Heart left ventricle (tissue), 16 donors: ENCODE measurements around the gene MYBPH. TPM values are rescaled to one million over a fixed set of nuclear protein-coding genes. Genes with fewer than 3 reads are reported as not detected.

Experiments used
- ATAC-seq, 4 donors: fragments of 200-7000 bp; cut with Tn5 transposase; one replicate each; pipeline ENCODE4 v1.9.1; 2020 to 2022; ENCODE audit warnings: moderate library complexity in 4 of 4, mild to moderate bottlenecking in 3 of 4, moderate number of reproducible peaks in 1 of 4
- DNase-seq, 5 donors: peaks; one replicate each; pipeline ENCODE4 v3.0.0-alpha.2; 2020
- H3K27ac ChIP-seq, 12 donors: fragments of 200-600 bp; sonication (generic) in 4 of 12; one replicate each; pipeline versions ENCODE4 v1.5.0 to v1.8.0; 2016 to 2022; ENCODE audit warnings: mild to moderate bottlenecking in 2 of 12
- H3K27me3 ChIP-seq, 9 donors: fragments of 200-600 bp; sonication (generic) in 2 of 9; one replicate each; pipeline versions ENCODE4 v1.5.1 to v1.8.0; 2016 to 2022; ENCODE audit warnings: mild to moderate bottlenecking in 3 of 9
- H3K36me3 ChIP-seq, 9 donors: fragments of 200-600 bp; sonication (generic) in 2 of 9; one replicate each; pipeline versions ENCODE4 v1.5.0 to v1.8.0; 2018 to 2022; ENCODE audit warnings: mild to moderate bottlenecking in 2 of 9
- H3K4me1 ChIP-seq, 12 donors: fragments of 200-600 bp; sonication (generic) in 4 of 12; one replicate each; pipeline versions ENCODE4 v1.5.0 to v1.8.0; 2016 to 2022; ENCODE audit warnings: mild to moderate bottlenecking in 3 of 12
- H3K4me3 ChIP-seq, 12 donors: fragments of 200-600 bp; sonication (generic) in 4 of 12; one replicate each; pipeline versions ENCODE4 v1.5.0 to v1.8.0; 2017 to 2022; ENCODE audit warnings: mild to moderate bottlenecking in 9 of 12, moderate library complexity in 4 of 12
- H3K9me3 ChIP-seq, 12 donors: fragments of 200-600 bp; sonication (generic) in 4 of 12; one replicate each; pipeline versions ENCODE4 v1.5.0 to v1.8.0; 2016 to 2022; ENCODE audit warnings: mild to moderate bottlenecking in 1 of 12
- CTCF ChIP-seq, 12 donors: fragments of 200-600 bp; sonication (generic) in 4 of 12; IDR thresholded peaks; one replicate each; pipeline versions ENCODE4 v1.5.0 to v1.8.0; 2018 to 2022; ENCODE audit warnings: antibody characterized with exemption in 12 of 12, mild to moderate bottlenecking in 5 of 12
- POLR2A ChIP-seq, 2 donors: fragments of 450-650 bp; IDR thresholded peaks; one replicate each; pipeline ENCODE4 v1.6.1; 2017; ENCODE audit warnings: antibody characterized with exemption in 2 of 2, mild to moderate bottlenecking in 2 of 2, moderate library complexity in 2 of 2
- whole genome bisulfite sequencing, 4 donors: extraction: QIAGEN DNeasy Blood & Tissue Kit in 2 of 4; methylation state at CpG; one replicate each; pipeline versions ENCODE4 v1.1.5 to v1.1.7; 2013 to 2018; 5-methylcytosine and 5-hydroxymethylcytosine counted together
- intact Hi-C, 10 donors: fragments of 100-400 bp; cut with DNase I; formaldehyde crosslinking; loops; one replicate each; pipeline versions ENCODE4 v1.11.1 to v1.14.2; 2022
- polyA plus RNA-seq, 2 donors: library from polyadenylated mRNA; stranded (reverse); fragments of 200-250 nt; gene quantifications; one replicate each; pipeline ENCODE4 v1.2.3, GENCODE V29; 2013
- total RNA-seq, 9 donors: library from RNA; depleted of rRNA in 2 of 9; stranded (reverse); fragments of >200 nt in 2 of 9; fragmentation: NEBNext Ultra II Directional in 3 of 9; extraction: Animal tissue kit (Norgen Biotek cat#: 25700) in 3 of 9; gene quantifications; one replicate each; pipeline versions ENCODE4 v1.1.0 to v1.2.4, GENCODE V29; 2016 to 2023
- donor health status: ischemic (EF 13 %, LVEDD 7.1; RV severe dilation, severe dysfunction).
- donor health status: healthy with polysubstance abuse.
- donor health status: DM: no; HTN: yes; CAD: no.
- donor health status: DM: no; HTN: no; CAD: no.
- donor health status: ischemic (EF 25% LVEDD 6.9; RV normal size, moderate dysfunction).
- donor health status: ischemic (EF 25% LVEDD 5.7; RV mildly dilated, moderate dysfunction).
- donor health status: healthy.
- donor health status: DM: yes; HTN: yes; CAD: no.
- donor health status: ischemic (EF 35%, LVEDD 5.7; RV mildly dilated, moderate dysfunction).
- donor health status: nonischemic (EF 11% LVEDD 7.7; RV severe dilation, severe dysfunction).
- donor health status: DM: yes; HTN: yes; CAD: no.
- donor health status: PGD.
- donor health status: ischemic (EF 29% LVEDD 5.4; RV normal size, mild dysfunction).
- donor health status: nonischemic (EF 23%, LVEDD 6.1; RV moderate dilation, normal function).

The MYBPH gene
- total and polyA plus RNA-seq, 11 donors = 0.32 TPM; not detected in 10

DNA sequence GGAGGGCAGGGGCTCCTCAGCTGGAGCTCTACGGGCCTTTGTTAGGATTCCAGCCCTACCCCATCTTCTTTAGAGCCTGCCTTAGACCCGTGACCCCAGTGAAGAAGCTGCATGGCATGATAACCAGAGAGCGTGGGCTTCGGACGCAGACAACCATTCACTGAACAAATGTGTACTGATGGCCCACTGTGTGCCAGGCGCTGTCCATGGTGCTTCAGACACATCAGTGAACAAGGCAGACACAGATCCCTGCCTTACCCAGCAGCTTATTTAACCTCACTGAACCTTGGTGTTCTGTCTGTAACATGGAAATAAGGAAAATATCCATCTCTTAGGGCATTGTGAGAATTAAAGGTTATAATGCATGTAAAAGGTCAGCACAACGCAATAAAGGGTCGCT lies 44.3 kb upstream of the MYBPH start:
- intact Hi-C loops = loop anchor here in 2 of 10 donors (5.0 kb wide), 2 partner anchors 48 to 103 kb away; no protein-coding TSS in a partner anchor
- ATAC-seq (no peak), DNase-seq (no peak)
- Histone ChIP-seq H3K9me3 (no peaks in the 10 kb centered on the region), H3K27ac (no peak overlapping the region), H3K36me3 (no peaks in the 10 kb centered on the region), H3K4me1 (peaks cover 0 to 4% (median 0%) of the 10 kb centered on the region in 12 donors), H3K4me3 (no peak overlapping the region), H3K27me3 (peaks cover 0 to 16% (median 0%) of the 10 kb centered on the region in 9 donors)
- TF ChIP-seq POLR2A (IDR thresholded peaks at IDR 0.05) = no peak
- no peak for TF ChIP-seq CTCF (IDR thresholded peaks at IDR 0.05)
- WGBS, 4 donors = 74 to 84% (median 77%) methylated on average over 6 to 8 of the region's 8 CpGs

DNA sequence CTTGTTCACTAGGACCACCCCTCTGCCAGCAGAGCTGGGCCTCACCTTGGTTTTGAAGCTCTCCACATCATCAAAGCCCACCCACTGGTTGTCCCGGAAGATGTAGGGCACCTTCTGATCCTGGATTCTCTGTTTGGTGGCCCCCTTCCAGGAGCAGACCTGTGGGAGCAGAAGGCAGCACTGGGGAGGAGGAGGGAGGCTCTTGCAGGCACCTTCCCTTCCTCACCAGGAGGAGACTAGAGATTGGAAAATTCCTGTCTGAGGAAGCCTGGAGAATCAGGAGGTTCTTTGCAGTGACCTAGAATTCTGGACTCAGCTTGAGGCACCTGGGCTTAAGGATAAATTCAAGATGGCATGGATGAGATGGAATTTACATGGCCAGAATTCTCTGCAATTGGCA lies 43.5 kb upstream of the MYBPH start:
- TF ChIP-seq CTCF (IDR thresholded peaks at IDR 0.05) (no peak), POLR2A (IDR thresholded peaks at IDR 0.05) (no peak)
- Histone ChIP-seq H3K27me3 (peaks cover 0 to 15% (median 0%) of the 10 kb centered on the region in 9 donors), H3K4me3 (no peak overlapping the region), H3K9me3 (no peaks in the 10 kb centered on the region), H3K27ac (no peak overlapping the region), H3K4me1 (peaks cover 0 to 4% (median 0%) of the 10 kb centered on the region in 12 donors), H3K36me3 (no peaks in the 10 kb centered on the region)
- WGBS, 4 donors = 73 to 86% (median 79%) methylated on average over 1 of the region's 1 CpG
- no peak for ATAC-seq
- no peak for DNase-seq
- intact Hi-C loops = loop anchor here in 2 of 10 donors (5.0 kb wide), 2 partner anchors 47 to 102 kb away; no protein-coding TSS in a partner anchor

DNA sequence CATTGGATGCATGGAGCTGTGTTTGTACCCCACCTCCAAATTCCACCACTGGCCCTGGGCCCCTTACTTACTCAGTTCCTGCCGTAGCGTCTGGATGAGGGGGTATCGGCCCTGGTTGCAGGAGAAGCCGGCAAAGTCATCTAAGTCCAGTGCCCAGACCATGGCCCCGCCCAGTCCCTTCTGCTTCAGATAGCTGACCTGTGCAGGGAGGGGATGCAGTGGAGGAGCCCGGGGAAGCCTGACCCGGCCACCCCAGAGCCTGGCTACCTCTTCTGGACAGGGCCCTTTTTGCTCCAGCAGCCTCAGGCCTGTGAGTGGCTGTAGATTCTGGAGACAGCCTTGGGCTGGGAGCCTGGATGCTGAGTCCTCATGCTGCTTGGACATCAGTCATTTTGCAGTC lies 42.0 kb upstream of the MYBPH start:
- H3K27ac ChIP-seq = no peak overlapping the region
- no peaks in the 10 kb centered on the region for H3K36me3 ChIP-seq
- peaks cover 0 to 9% (median 0%) of the 10 kb centered on the region in 9 donors for H3K27me3 ChIP-seq
- 55 to 85% (median 71%) methylated on average over 7 of the region's 7 CpGs for WGBS, 4 donors
- no peak overlapping the region for H3K4me3 ChIP-seq
- TF ChIP-seq POLR2A (IDR thresholded peaks at IDR 0.05) (no peak), CTCF (IDR thresholded peaks at IDR 0.05) (no peak)
- peaks cover 0 to 4% (median 0%) of the 10 kb centered on the region in 12 donors for H3K4me1 ChIP-seq
- DNase-seq (no peak), ATAC-seq (no peak)
- H3K9me3 ChIP-seq = no peaks in the 10 kb centered on the region
- intact Hi-C loops = loop anchor here in 7 of 10 donors (2.0 to 5.0 kb wide), 5 partner anchors 45 to 179 kb away; no protein-coding TSS in a partner anchor

DNA sequence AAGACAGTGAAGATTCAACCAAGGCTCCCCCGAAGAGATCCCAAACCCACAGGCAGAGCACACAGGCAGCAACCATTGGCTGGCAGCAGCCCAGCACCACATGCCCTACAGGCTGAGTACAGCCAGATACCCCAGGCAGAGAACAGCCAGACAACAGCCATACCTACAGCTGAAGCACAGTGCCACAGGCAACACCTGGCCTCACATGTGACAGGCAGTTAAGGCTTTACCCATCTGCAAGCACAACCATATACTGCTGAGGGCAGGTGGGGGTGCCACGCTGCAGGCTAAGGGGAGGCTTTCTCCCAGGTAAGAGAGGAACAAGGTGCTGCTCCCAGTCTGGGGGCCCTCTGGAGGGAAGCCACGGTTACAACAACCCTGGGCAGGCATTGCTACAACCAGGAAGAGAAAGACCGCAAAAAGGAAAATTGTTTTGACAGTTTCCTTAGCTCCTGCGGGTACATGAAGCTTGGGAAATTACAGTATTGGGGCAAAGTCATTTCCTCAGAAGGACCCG lies 41.6 kb upstream of the MYBPH start:
- WGBS, 4 donors = 56 to 65% (median 62%) methylated on average over 6 of the region's 6 CpGs
- no peaks in the 10 kb centered on the region for H3K36me3 ChIP-seq
- intact Hi-C loops = loop anchor here in 7 of 10 donors (2.0 to 5.0 kb wide), 5 partner anchors 45 to 178 kb away; no protein-coding TSS in a partner anchor

More for the DNA sequence above, 41.6 kb upstream of the MYBPH start:
- H3K4me3 ChIP-seq = no peak overlapping the region
- H3K27ac ChIP-seq = no peak overlapping the region
- no peak for DNase-seq
- H3K9me3 ChIP-seq = no peaks in the 10 kb centered on the region
- TF ChIP-seq CTCF (IDR thresholded peaks at IDR 0.05) = no peak
- TF ChIP-seq POLR2A (IDR thresholded peaks at IDR 0.05) = no peak
- H3K27me3 ChIP-seq = peaks cover 0 to 9% (median 0%) of the 10 kb centered on the region in 9 donors
- H3K4me1 ChIP-seq = peaks cover 0 to 4% (median 0%) of the 10 kb centered on the region in 12 donors
- no peak for ATAC-seq
